IMR-90 (cell line): Measurements from ENCODE around the gene FFAR3.

Experiments used
- BHLHE40 ChIP-seq: fragments of 150-350 bp; IDR thresholded peaks from 2 replicates; pipeline ENCODE4 v1.6.1; 2016; ENCODE audit warnings: mild to moderate bottlenecking, low read depth, low read length
- CHD1 ChIP-seq: IDR thresholded peaks from 2 replicates; pipeline ENCODE4 v1.6.1; 2012; ENCODE audit warnings: low read depth, low read length, improper control_type of control experiment
- POLR2A ChIP-seq: IDR thresholded peaks from 2 replicates; pipeline ENCODE4 v1.6.1; 2012; ENCODE audit warnings: mild to moderate bottlenecking, low read depth, low read length
- RAD21 ChIP-seq: IDR thresholded peaks from 2 replicates; pipeline ENCODE4 v1.6.1; 2012; ENCODE audit warnings: low read length, improper control_type of control experiment
- SMC3 ChIP-seq: fragments of 150-350 bp; IDR thresholded peaks from 2 replicates; pipeline ENCODE4 v1.6.1; 2016; ENCODE audit warnings: low read depth, mild to moderate bottlenecking, antibody characterized with exemption, low read length, moderate library complexity
- TF ChIP-seq, protein P1 (sequence below): conservative IDR thresholded peaks from 2 replicates; pipeline ENCODE4 v1.5.1; 2012; ENCODE audit warnings: mild to moderate bottlenecking, low read depth, low read length, improper control_type of control experiment

DNA sequence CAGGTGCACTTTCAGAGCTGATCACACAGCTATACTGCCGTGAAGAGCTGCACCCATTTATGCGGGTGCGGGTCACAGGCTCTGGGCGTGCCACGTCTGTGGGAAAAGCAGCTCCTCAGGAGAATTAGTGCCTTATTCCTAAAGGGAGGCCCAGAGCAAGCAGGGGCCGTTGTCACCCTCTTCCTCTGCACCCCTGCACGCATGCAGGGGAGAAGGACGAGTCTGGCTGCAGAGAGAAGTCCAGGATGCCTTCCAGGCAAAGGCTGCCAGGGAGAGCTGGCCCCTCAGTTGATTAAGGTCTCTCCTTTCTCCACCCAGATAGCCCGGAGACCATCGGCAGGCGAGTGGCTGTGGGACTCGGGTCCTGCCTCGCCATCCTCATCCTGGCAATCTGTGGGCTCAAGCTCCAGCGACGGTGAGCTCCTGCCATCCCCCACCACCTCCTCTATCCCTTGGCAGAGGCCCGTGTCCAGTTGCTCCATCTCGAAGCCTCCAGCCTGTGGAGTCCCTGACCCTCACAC lies 13.7 kb upstream of the FFAR3 start:
- TF ChIP-seq, protein P1, sequence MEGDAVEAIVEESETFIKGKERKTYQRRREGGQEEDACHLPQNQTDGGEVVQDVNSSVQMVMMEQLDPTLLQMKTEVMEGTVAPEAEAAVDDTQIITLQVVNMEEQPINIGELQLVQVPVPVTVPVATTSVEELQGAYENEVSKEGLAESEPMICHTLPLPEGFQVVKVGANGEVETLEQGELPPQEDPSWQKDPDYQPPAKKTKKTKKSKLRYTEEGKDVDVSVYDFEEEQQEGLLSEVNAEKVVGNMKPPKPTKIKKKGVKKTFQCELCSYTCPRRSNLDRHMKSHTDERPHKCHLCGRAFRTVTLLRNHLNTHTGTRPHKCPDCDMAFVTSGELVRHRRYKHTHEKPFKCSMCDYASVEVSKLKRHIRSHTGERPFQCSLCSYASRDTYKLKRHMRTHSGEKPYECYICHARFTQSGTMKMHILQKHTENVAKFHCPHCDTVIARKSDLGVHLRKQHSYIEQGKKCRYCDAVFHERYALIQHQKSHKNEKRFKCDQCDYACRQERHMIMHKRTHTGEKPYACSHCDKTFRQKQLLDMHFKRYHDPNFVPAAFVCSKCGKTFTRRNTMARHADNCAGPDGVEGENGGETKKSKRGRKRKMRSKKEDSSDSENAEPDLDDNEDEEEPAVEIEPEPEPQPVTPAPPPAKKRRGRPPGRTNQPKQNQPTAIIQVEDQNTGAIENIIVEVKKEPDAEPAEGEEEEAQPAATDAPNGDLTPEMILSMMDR = no peak
- TF ChIP-seq RAD21 (no peak), POLR2A (no peak), SMC3 (no peak), BHLHE40 (no peak), CHD1 (no peak)
